Measurements from ENCODE around the gene EFNA4.

The EFNA4 gene

DNA sequence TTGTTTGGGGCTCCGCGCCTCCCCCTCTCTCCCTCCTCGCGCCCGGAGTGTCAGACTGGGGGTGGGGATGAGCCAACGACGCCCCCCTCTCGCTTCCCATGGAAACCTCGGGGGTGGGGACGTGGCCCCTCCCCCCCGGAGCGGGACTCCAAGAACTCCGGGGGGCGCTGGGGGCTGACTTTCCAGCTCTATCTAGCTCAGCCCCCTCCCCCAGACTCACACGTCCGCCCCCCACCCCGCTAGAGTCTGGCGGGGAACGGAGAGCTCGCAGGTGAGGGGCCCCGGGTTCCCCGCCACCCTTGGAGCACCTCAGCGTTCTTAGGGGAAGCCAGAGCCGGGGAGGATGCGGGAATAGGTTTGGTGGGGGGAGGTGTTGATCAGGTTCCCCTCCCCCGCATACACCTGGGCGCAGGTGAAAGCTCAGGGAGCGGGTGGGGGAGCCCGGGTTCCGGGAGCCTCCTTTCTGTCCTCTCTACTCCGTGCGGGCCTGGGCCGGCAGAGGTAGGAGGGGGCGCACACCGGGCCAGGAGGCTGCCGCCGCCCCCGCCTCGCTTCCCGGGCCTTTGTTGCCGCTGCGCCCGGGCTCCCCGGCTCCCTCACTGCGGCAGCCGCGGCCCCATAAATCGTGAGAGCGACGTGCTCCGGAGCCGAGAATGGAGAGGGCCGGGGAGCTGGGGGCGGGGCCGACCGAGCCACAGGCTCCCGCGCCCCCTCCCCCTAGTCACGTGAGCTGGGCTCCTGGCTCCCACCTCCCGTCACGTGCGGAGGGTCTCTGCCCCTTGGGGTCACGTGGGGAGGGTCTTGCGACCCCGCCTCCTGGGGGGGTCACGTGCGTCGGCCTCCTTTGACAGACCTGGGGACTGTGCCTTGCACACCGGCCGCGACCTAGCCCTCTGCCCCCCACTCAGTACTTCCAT lies 17.0 kb downstream of the EFNA4 start:
- peak overlapping the region; percentile 82 for H3K27ac ChIP-seq
- TF ChIP-seq ZFX (IDR thresholded peaks at IDR 0.05) (no peak), CTCF (conservative IDR thresholded peaks at IDR 0.05) (no peak)

GRCh38 chr1:155081472-155082300 lies 18.1 kb downstream of the EFNA4 start:
- peak overlapping the region; percentile 82 for H3K27ac ChIP-seq
- no peak for TF ChIP-seq ZFX (IDR thresholded peaks at IDR 0.05)
- no peak for TF ChIP-seq CTCF (conservative IDR thresholded peaks at IDR 0.05)

GRCh38 chr1:155082301-155083051 lies 18.9 kb downstream of the EFNA4 start:
- TF ChIP-seq ZFX (IDR thresholded peaks at IDR 0.05), result no peak
- no peak for TF ChIP-seq CTCF (conservative IDR thresholded peaks at IDR 0.05)
- peak overlapping the region; percentile 82 for H3K27ac ChIP-seq

GRCh38 chr1:155083052-155083541 lies 19.6 kb downstream of the EFNA4 start:
- no peak for TF ChIP-seq CTCF (conservative IDR thresholded peaks at IDR 0.05)
- no peak for TF ChIP-seq ZFX (IDR thresholded peaks at IDR 0.05)
- H3K27ac ChIP-seq, result peak overlapping the region; percentile 82

DNA sequence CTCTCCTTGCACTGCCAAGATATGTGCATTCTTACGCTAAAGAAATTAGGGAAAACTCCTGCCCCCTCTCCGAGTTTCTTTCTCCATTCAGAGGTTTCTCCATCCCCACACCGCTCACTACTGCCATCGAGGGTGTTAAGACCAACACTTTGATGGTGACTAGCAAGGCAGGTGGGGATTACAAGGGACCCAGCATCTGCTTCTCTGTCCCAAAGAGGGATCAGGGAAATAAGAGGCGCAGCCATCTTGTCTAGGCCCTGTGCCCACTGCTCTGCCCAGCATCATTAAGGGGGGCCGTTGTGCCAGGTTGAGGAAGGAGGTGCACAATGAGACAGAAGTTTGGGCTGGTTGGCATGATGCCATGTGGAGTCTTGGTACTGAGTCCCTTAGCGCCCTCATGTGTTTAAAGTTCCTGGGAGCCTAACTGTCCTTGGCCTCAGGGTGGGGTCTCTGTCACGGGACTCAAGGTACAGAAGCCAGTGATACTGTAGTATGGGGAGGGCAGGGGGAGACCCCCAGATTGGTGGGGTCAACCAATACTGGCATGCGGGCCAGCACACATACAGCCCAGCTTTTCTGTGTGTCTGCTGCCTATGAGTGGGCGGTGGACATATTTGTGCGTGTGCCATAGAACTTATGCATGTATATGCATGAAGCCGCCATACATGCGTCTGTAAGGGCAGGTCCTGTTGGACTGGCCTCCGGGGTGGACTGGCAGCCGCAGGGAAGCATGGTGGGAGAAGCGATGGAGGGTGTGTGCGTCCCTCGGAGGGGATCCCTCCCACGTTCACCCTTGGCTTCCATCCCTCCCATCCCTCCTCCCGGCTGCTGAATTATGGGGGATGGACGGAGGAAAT lies 20.6 kb downstream of the EFNA4 start:
- TF ChIP-seq ZFX (IDR thresholded peaks at IDR 0.05) (no peak), CTCF (conservative IDR thresholded peaks at IDR 0.05) (no peak)
- peak overlapping the region; percentile 82 for H3K27ac ChIP-seq

DNA sequence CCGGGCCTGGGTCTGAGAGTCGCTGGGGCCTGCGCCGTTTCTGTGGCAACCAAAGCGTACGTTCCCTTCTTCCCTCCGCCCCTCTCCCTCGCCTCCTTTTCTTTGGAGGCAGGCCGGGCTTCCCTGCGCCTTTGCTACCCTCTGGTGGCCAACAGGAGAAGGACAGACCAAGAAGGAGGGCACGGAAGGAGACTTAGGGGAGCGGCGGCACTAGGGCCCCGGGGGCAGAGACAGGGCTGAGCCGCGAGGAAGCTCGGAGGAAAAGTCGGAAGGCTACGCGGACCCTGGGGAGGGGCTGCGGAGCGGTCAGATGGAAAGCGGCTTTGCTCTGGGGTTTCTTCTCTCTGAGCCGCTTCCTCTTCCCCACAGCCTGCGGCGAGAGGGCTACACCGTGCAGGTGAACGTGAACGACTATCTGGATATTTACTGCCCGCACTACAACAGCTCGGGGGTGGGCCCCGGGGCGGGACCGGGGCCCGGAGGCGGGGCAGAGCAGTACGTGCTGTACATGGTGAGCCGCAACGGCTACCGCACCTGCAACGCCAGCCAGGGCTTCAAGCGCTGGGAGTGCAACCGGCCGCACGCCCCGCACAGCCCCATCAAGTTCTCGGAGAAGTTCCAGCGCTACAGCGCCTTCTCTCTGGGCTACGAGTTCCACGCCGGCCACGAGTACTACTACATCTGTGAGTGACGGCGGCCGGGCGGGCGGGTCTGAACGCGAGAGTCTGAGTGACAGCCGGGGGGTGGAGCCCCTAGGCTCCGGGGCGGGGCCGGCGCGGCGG lies 21.4 kb downstream of the EFNA4 start:
- TF ChIP-seq ZFX (IDR thresholded peaks at IDR 0.05) (no peak), CTCF (conservative IDR thresholded peaks at IDR 0.05) (peak; percentile 95)
- H3K27ac ChIP-seq, result peak overlapping the region; percentile 82
